Erythroblast (primary cell): ENCODE results near the gene SSRP1.

Experiments used
- GATA1 ChIP-seq: IDR thresholded peaks from 2 replicates; pipeline ENCODE4 v1.6.1; 2011; ENCODE audit warnings: low read depth, mild to moderate bottlenecking, control low read depth, low read length, moderate library complexity
- POLR2A ChIP-seq: IDR thresholded peaks from 2 replicates; pipeline ENCODE4 v1.6.1; 2011; ENCODE audit warnings: mild to moderate bottlenecking, low read length

GRCh38 chr11:57306161-57306876 is 29.4 kb downstream of the SSRP1 start:
- TF ChIP-seq POLR2A (no peak), GATA1 (no peak)
